PC-9 (cell line): ENCODE data around the gene CACNA2D4. TPM values are rescaled to one million over a fixed set of nuclear protein-coding genes. Genes with fewer than 3 reads are reported as not detected.

ENCODE experiments used
- BruUV-seq: library from RNA; stranded (reverse); fragments of 400-500 nt; replicated peaks from 2 replicates; lab custom pipeline; 2021; lab: Mats Ljungman, UMichigan
- CTCF ChIA-PET: fragments of 300-600 bp; sonication (Branson Sonifier 250); formaldehyde crosslinking; loops from one replicate; lab custom pipeline; 2022; ENCODE audit warnings: antibody characterized with exemption; lab: Charles Lee
- POLR2A ChIA-PET: fragments of 300-600 bp; sonication (Branson Sonifier 250); formaldehyde crosslinking; loops from one replicate; lab custom pipeline; 2022; ENCODE audit warnings: antibody characterized with exemption; ENCODE audit not compliant: unreplicated experiment; lab: Charles Lee
- DNase-seq, 2 experiments: peaks; one replicate each; pipeline versions ENCODE4 v3.0.0 to v3.0.0-alpha.2; 2015 to 2022; ENCODE audit warnings: mixed read lengths in 1 of 2
- H2AFZ ChIP-seq: fragments of 200-600 bp; sonication (generic); 2 replicates; pipeline ENCODE4 v1.8.1; 2017; ENCODE audit warnings: antibody characterized with exemption
- H3F3A ChIP-seq: fragments of 200-600 bp; sonication (generic); 2 replicates; pipeline ENCODE4 v1.8.1; 2017; ENCODE audit warnings: antibody characterized with exemption, mild to moderate bottlenecking, low read depth; ENCODE audit not compliant: insufficient read depth
- H3K27ac ChIP-seq: fragments of 200-600 bp; sonication (generic); 2 replicates; pipeline ENCODE4 v1.6.1; 2016; ENCODE audit warnings: mixed run types
- H3K27me3 ChIP-seq: fragments of 200-600 bp; sonication (generic); 2 replicates; pipeline ENCODE4 v1.6.1; 2016; ENCODE audit warnings: low read depth, mixed run types; ENCODE audit not compliant: insufficient read depth
- H3K36me3 ChIP-seq: fragments of 200-600 bp; sonication (generic); 2 replicates; pipeline ENCODE4 v1.6.1; 2016; ENCODE audit warnings: low read depth, mixed run types
- H3K4me1 ChIP-seq: fragments of 200-600 bp; sonication (generic); replicated peaks from 2 replicates; pipeline ENCODE4 v1.6.1; 2016; ENCODE audit warnings: mixed run types; ENCODE audit not compliant: insufficient read depth
- H3K4me2 ChIP-seq: fragments of 200-600 bp; sonication (generic); 2 replicates; pipeline ENCODE4 v1.6.1; 2017; ENCODE audit warnings: mixed run types
- H3K4me3 ChIP-seq: fragments of 200-600 bp; sonication (generic); 2 replicates; pipeline ENCODE4 v1.6.1; 2016; ENCODE audit warnings: mixed run types
- H3K79me2 ChIP-seq: fragments of 200-600 bp; sonication (generic); 2 replicates; pipeline ENCODE4 v1.6.1; 2017; ENCODE audit warnings: low read depth, mixed run types
- H3K9me2 ChIP-seq: fragments of 200-600 bp; sonication (generic); 2 replicates; pipeline ENCODE4 v1.8.1; 2017; ENCODE audit warnings: mild to moderate bottlenecking; ENCODE audit not compliant: insufficient read depth
- H3K9me3 ChIP-seq: fragments of 200-600 bp; sonication (generic); 2 replicates; pipeline ENCODE4 v1.8.1; 2016; ENCODE audit warnings: low read depth; ENCODE audit not compliant: insufficient read depth
- H4K20me1 ChIP-seq: fragments of 200-600 bp; sonication (generic); 2 replicates; pipeline ENCODE4 v1.8.1; 2017; ENCODE audit not compliant: insufficient read depth
- CTCF ChIP-seq: fragments of 200-600 bp; sonication (generic); conservative IDR thresholded peaks from 2 replicates; pipeline ENCODE4 v1.6.1; 2017; ENCODE audit warnings: mixed run types, antibody characterized with exemption, mild to moderate bottlenecking, moderate library complexity
- EZH2 ChIP-seq: fragments of 200-600 bp; sonication (generic); IDR thresholded peaks from 2 replicates; pipeline ENCODE4 v1.8.0; 2017; ENCODE audit warnings: antibody characterized with exemption, low read depth
- intact Hi-C: fragments of 100-400 bp; cut with micrococcal nuclease; formaldehyde crosslinking; loops from one replicate; pipeline ENCODE4 v1.10.0; 2022; ENCODE audit not compliant: unreplicated experiment
- total RNA-seq: library from RNA; stranded (reverse); gene quantifications from 2 replicates; pipeline ENCODE4 v1.2.3, GENCODE V29; 2021

CACNA2D4 gene
- total RNA-seq, 1 experiment from 2014 or later, result not detected

GRCh38 chr12:1806301-1807086 is 112.0 kb downstream of the CACNA2D4 start:
- no TSS peak for BruUV-seq
- no peaks in the 10 kb centered on the region for H3K36me3 ChIP-seq
- POLR2A ChIA-PET, result no interaction called here
- H4K20me1 ChIP-seq, result no peaks in the 10 kb centered on the region
- no peaks in the 10 kb centered on the region for H3K9me3 ChIP-seq
- H2AFZ ChIP-seq, result no peak overlapping the region
- H3K9me2 ChIP-seq, result no peaks in the 10 kb centered on the region
- no peaks in the 10 kb centered on the region for H3K4me1 ChIP-seq
- no peaks in the 10 kb centered on the region for H3F3A ChIP-seq
- no peaks in the 10 kb centered on the region for H3K79me2 ChIP-seq
- no peak for DNase-seq
- H3K4me2 ChIP-seq, result no peak overlapping the region
- H3K4me3 ChIP-seq, result no peak overlapping the region
- CTCF ChIA-PET, result no interaction called here
- H3K27ac ChIP-seq, result no peak overlapping the region
- peaks cover 48% of the 10 kb centered on the region for H3K27me3 ChIP-seq
- intact Hi-C loops, result no loop called here
- TF ChIP-seq CTCF (no peak), EZH2 (no peak)

- ChIA-PET POLR2A (no interaction called here), CTCF (interaction anchor here (0.6 kb wide), 1 partner anchor 1726 kb away, joined by 3 read pairs; no protein-coding TSS in a partner anchor)
- Histone ChIP-seq H3K4me3 (no peak overlapping the region), H3K79me2 (no peaks in the 10 kb centered on the region), H3K27ac (no peak overlapping the region), H2AFZ (no peak overlapping the region; the same call in 1 of the 2 replicates), H3F3A (no peaks in the 10 kb centered on the region), H3K4me1 (no peaks in the 10 kb centered on the region), H4K20me1 (no peaks in the 10 kb centered on the region), H3K36me3 (no peaks in the 10 kb centered on the region), H3K27me3 (peaks cover 43% of the 10 kb centered on the region), H3K4me2 (no peak overlapping the region), H3K9me3 (no peaks in the 10 kb centered on the region), H3K9me2 (no peaks in the 10 kb centered on the region)
- DNase-seq, result no peak
- TF ChIP-seq EZH2 (no peak), CTCF (no peak)
- BruUV-seq, result no TSS peak
- intact Hi-C loops, result no loop called here
These were observed 112.9 kb downstream of the CACNA2D4 start for GRCh38 chr12:1805441-1806081.

- no peak overlapping the region for H3K27ac ChIP-seq
- no TSS peak for BruUV-seq
These were observed 113.7 kb downstream of the CACNA2D4 start for GRCh38 chr12:1804545-1805332.

More at GRCh38 chr12:1804545-1805332, 113.7 kb downstream of the CACNA2D4 start:
- TF ChIP-seq CTCF, result no peak
- no peak for TF ChIP-seq EZH2
- no peaks in the 10 kb centered on the region for H3K9me3 ChIP-seq
- intact Hi-C loops, result no loop called here
- no peaks in the 10 kb centered on the region for H4K20me1 ChIP-seq
- no peaks in the 10 kb centered on the region for H3K9me2 ChIP-seq
- peaks cover 37% of the 10 kb centered on the region for H3K27me3 ChIP-seq
- no peaks in the 10 kb centered on the region for H3K36me3 ChIP-seq
- H3K4me3 ChIP-seq, result peak overlapping the region; percentile 33; the same call in 1 of the 2 replicates
- H3F3A ChIP-seq, result no peaks in the 10 kb centered on the region
- DNase-seq, result peak; percentile 71 to 74
- ChIA-PET CTCF (interaction anchor here (0.6 kb wide), 1 partner anchor 1725 kb away, joined by 3 read pairs; no protein-coding TSS in a partner anchor), POLR2A (no interaction called here)
- no peaks in the 10 kb centered on the region for H3K4me1 ChIP-seq
- H3K79me2 ChIP-seq, result no peaks in the 10 kb centered on the region
- H3K4me2 ChIP-seq, result peak overlapping the region; percentile 77
- peak overlapping the region; percentile 92 for H2AFZ ChIP-seq
